Kidney epithelial cell (primary cell): ENCODE data around the gene BRF1. TPM values are rescaled to one million over a fixed set of nuclear protein-coding genes. Genes with fewer than 3 reads are reported as not detected.
"Not testable (repeated sequence)": the region's sequence is repeated elsewhere in the genome, so short reads cannot be mapped to it uniquely, and the experiment has no call there.

Source experiments
- DNase-seq: peaks from one replicate; pipeline ENCODE4 v3.0.0-alpha.2; 2010; ENCODE audit warnings: low read depth
- H3K27me3 ChIP-seq: 2 replicates; pipeline ENCODE4 v1.6.0; 2011; ENCODE audit warnings: low read length; ENCODE audit not compliant: control insufficient read depth, insufficient read depth
- H3K36me3 ChIP-seq: 2 replicates; pipeline ENCODE4 v1.5.1; 2011; ENCODE audit warnings: low read length; ENCODE audit not compliant: control insufficient read depth, insufficient read depth
- H3K4me3 ChIP-seq: 2 replicates; pipeline ENCODE4 v1.5.1; 2011; ENCODE audit warnings: low read depth, mild to moderate bottlenecking, control low read depth, low read length
- CTCF ChIP-seq: IDR thresholded peaks from 2 replicates; pipeline ENCODE4 v1.5.1; 2011; ENCODE audit warnings: mild to moderate bottlenecking, moderate library complexity, low read length, control low read depth, inconsistent platforms; ENCODE audit not compliant: insufficient read depth, poor library complexity, severe bottlenecking
- total RNA-seq: library from RNA; depleted of rRNA; stranded (reverse); fragments of >200 nt; gene quantifications from 2 replicates; pipeline ENCODE4 v1.2.3, GENCODE V29; 2015

The BRF1 gene
- total RNA-seq, 1 donor from 2014 or later, result 48.4 TPM

- Histone ChIP-seq H3K4me3 (no peak overlapping the region), H3K36me3 (no peaks in the 10 kb centered on the region), H3K27me3 (no peaks in the 10 kb centered on the region)
- no peak for TF ChIP-seq CTCF
- DNase-seq, result no peak
Measured at GRCh38 chr14:105283028-105283427, 17.8 kb downstream of the BRF1 start.

GRCh38 chr14:105282098-105282725 is 18.6 kb downstream of the BRF1 start:
- no peaks in the 10 kb centered on the region for H3K36me3 ChIP-seq
- no peak for TF ChIP-seq CTCF
- DNase-seq, result no peak
- H3K27me3 ChIP-seq, result no peaks in the 10 kb centered on the region
- H3K4me3 ChIP-seq, result no peak overlapping the region

GRCh38 chr14:105281371-105282097 is 19.3 kb downstream of the BRF1 start:
- Histone ChIP-seq H3K36me3 (no peaks in the 10 kb centered on the region), H3K4me3 (no peak overlapping the region), H3K27me3 (no peaks in the 10 kb centered on the region)
- peak; percentile 82 for TF ChIP-seq CTCF
- DNase-seq, result peak; percentile 53

- no peak for DNase-seq
- Histone ChIP-seq H3K4me3 (no peak overlapping the region), H3K27me3 (no peaks in the 10 kb centered on the region), H3K36me3 (no peaks in the 10 kb centered on the region)
- no peak for TF ChIP-seq CTCF
Measured at GRCh38 chr14:105280525-105280924, 20.3 kb downstream of the BRF1 start.

- H3K27me3 ChIP-seq, result no peaks in the 10 kb centered on the region
- no peaks in the 10 kb centered on the region for H3K36me3 ChIP-seq
- no peak overlapping the region for H3K4me3 ChIP-seq
- no peak for DNase-seq
- TF ChIP-seq CTCF, result no peak
Measured at GRCh38 chr14:105279642-105280361, 21.0 kb downstream of the BRF1 start.

- DNase-seq, H3K27me3 ChIP-seq, H3K4me3 ChIP-seq, H3K36me3 ChIP-seq: not testable (repeated sequence)
Measured at GRCh38 chr14:105277448-105277847, 23.4 kb downstream of the BRF1 start.
